ENCODE results near the gene NF1. TPM values are rescaled to one million over a fixed set of nuclear protein-coding genes. Genes with fewer than 3 reads are reported as not detected.
"Not testable (repeated sequence)": the region's sequence is repeated elsewhere in the genome, so short reads cannot be mapped to it uniquely, and the experiment has no call there.

The NF1 gene
- total RNA-seq, 2 experiments from 2014 or later, result 22.1 to 26.2 TPM

DNA sequence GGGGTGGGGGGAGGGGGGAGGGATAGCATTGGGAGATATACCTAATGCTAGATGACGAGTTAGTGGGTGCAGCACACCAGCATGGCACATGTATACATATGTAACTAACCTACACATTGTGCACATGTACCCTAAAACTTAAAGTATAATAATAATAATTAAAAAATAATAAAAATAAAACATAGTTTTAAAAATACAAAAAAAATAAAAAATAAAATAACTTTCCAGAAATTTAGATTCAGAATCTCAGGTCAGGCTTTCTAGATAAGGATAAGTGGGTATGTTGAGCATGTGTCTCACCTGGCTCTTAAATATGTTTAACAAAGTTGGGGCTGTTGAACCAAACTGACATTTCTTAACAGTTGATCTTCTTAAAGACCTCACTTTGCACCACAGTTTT, 193.2 kb downstream of the NF1 start:
- H3K9me3 Mint-ChIP-seq (ENCODE audit: low read depth); H3K27ac Mint-ChIP-seq; ATAC-seq; DNase-seq; H3K4me3 Mint-ChIP-seq; CTCF ChIA-PET; intact Hi-C loops (cut with DNase I, micrococcal nuclease); H3K36me3 Mint-ChIP-seq (ENCODE audit: low read depth); H3K27me3 Mint-ChIP-seq: not testable (repeated sequence)
- POLR2A ChIA-PET, result interaction anchor here (0.6 kb wide), 1 partner anchor 534 kb away, joined by 6 read pairs; no protein-coding TSS in a partner anchor
- peaks cover 19% of the 10 kb centered on the region for H3K4me1 Mint-ChIP-seq

DNA sequence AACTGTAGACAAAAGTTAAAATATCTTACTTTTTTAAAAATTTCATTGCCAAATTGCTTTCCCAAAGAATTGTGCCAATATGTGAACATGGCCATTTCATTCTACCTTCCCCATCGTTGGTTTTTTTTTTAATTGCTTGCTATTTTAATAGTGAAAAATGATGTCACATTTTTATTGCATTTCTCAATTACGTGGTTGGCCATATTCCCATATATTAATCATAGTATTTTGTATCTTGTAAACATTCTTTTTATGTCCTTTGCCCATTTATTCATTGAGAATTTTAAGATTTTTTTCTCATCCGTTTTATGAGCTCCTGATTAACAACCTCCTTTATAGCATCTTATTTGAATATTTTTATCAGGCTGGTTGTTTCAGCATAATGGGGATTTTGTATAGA, 195.0 kb downstream of the NF1 start:
- no peak overlapping the region for H3K4me3 Mint-ChIP-seq
- no peak for ATAC-seq
- H3K27ac Mint-ChIP-seq, result no peak overlapping the region
- POLR2A ChIA-PET, result no interaction called here
- no peaks in the 10 kb centered on the region for H3K9me3 Mint-ChIP-seq (ENCODE audit: low read depth)
- intact Hi-C loops (cut with DNase I, micrococcal nuclease), result loop anchor here in 1 of 2 experiments (2.0 kb wide), 1 partner anchor 15 kb away; no protein-coding TSS in a partner anchor
- CTCF ChIA-PET, result interaction anchor here (0.9 kb wide), 1 partner anchor 24 kb away, joined by 4 read pairs; no protein-coding TSS in a partner anchor
- H3K27me3 Mint-ChIP-seq, result no peaks in the 10 kb centered on the region
- peaks cover 5% of the 10 kb centered on the region for H3K36me3 Mint-ChIP-seq (ENCODE audit: low read depth)
- DNase-seq, result no peak
- peaks cover 19% of the 10 kb centered on the region for H3K4me1 Mint-ChIP-seq

DNA sequence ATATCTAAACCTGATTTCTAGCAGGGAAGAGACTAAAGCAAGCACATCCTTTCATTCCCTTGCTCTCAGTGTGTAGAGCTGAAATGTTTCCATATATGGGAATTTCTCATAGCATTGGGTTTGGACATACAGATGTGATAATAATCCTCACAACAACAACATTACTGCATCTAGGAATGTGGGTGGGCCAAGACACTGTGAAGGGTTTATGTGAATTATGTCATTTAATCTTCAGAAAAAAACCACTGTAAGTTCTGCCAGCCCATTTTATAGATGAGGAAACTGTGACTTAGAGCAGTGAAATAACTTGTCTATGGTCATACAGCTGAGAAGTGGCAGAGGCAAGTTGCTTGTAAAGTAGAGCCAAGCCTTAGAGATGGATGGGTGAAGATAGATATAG, 197.0 kb downstream of the NF1 start:
- ATAC-seq, result no peak
- intact Hi-C loops (cut with DNase I, micrococcal nuclease), result loop anchor here in 1 of 2 experiments (2.0 kb wide), 1 partner anchor 13 kb away; no protein-coding TSS in a partner anchor
- ChIA-PET POLR2A (no interaction called here), CTCF (interaction anchor here (0.6 kb wide), 1 partner anchor 25 kb away, joined by 3 read pairs; no protein-coding TSS in a partner anchor)
- H3K4me1 Mint-ChIP-seq, result peaks cover 17% of the 10 kb centered on the region
- no peaks in the 10 kb centered on the region for H3K27me3 Mint-ChIP-seq
- H3K27ac Mint-ChIP-seq, result no peak overlapping the region
- DNase-seq, result no peak
- H3K4me3 Mint-ChIP-seq, result no peak overlapping the region
- H3K36me3 Mint-ChIP-seq (ENCODE audit: low read depth), result peaks cover 5% of the 10 kb centered on the region
- H3K9me3 Mint-ChIP-seq (ENCODE audit: low read depth), result no peaks in the 10 kb centered on the region

GRCh38 chr17:31293581-31293980, 198.8 kb downstream of the NF1 start:
- ATAC-seq (no peak), DNase-seq (no peak)
- CTCF ChIA-PET, result interaction anchor here (0.6 kb wide), 1 partner anchor 76 kb away, joined by 3 read pairs; no protein-coding TSS in a partner anchor
- peaks cover 11% of the 10 kb centered on the region for H3K4me1 Mint-ChIP-seq
- H3K27ac Mint-ChIP-seq, result no peak overlapping the region
- intact Hi-C loops (cut with DNase I, micrococcal nuclease), result no loop called here
- no peaks in the 10 kb centered on the region for H3K27me3 Mint-ChIP-seq
- H3K9me3 Mint-ChIP-seq (ENCODE audit: low read depth), result no peaks in the 10 kb centered on the region
- POLR2A ChIA-PET, result no interaction called here
- H3K36me3 Mint-ChIP-seq (ENCODE audit: low read depth), result peaks cover 2% of the 10 kb centered on the region
- H3K4me3 Mint-ChIP-seq, result no peak overlapping the region

GRCh38 chr17:31294231-31294630, 199.5 kb downstream of the NF1 start:
- CTCF ChIA-PET, result interaction anchor here (0.6 kb wide), 3 partner anchors 76 to 1463 kb away, joined by 3 read pairs; no protein-coding TSS in a partner anchor

DNA sequence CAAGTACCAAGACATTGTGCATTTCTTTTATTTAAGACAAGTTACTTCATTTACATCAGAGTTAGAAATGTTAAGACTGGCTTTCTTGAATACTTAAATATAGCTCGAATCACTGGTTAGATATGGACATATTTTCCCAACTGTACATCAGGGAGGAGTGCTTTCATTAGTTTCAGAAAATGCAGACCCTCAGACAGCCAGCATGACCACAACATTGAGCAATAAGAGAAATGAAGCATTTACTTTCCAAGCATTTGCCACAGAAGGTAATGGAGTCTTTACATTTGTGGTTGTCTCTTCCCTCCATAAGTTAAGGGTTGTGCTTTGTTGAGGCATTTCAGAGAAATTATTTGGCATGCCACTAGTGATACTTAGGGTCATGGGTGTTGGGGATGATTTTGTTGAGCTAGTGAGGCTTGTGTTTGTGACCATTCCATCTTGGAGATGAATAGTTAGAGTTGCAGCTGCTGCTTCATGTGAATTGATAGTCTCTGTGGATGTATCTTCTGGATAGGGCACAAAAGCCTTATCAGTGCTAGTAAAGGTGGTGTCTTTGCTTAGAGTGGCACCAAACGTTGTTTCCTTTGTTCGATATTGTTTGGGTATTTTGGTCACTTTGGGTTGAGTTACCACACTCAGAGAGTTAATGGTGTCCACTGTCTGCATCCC, 200.2 kb downstream of the NF1 start:
- H3K4me1 Mint-ChIP-seq, result peaks cover 10% of the 10 kb centered on the region
- peaks cover 2% of the 10 kb centered on the region for H3K36me3 Mint-ChIP-seq (ENCODE audit: low read depth)
- ATAC-seq (no peak), DNase-seq (no peak)
- no peak overlapping the region for H3K4me3 Mint-ChIP-seq
- ChIA-PET POLR2A (no interaction called here), CTCF (interaction anchor here (1.0 kb wide), 1 partner anchor 326 kb away, joined by 3 read pairs; no protein-coding TSS in a partner anchor)
- H3K9me3 Mint-ChIP-seq (ENCODE audit: low read depth), result no peaks in the 10 kb centered on the region
- intact Hi-C loops (cut with DNase I, micrococcal nuclease), result no loop called here
- no peaks in the 10 kb centered on the region for H3K27me3 Mint-ChIP-seq
- no peak overlapping the region for H3K27ac Mint-ChIP-seq

More at GRCh38 chr17:31294231-31294630, 199.5 kb downstream of the NF1 start:
- no peaks in the 10 kb centered on the region for H3K9me3 Mint-ChIP-seq (ENCODE audit: low read depth)
- peaks cover 2% of the 10 kb centered on the region for H3K36me3 Mint-ChIP-seq (ENCODE audit: low read depth)
- ATAC-seq (no peak), DNase-seq (no peak)
- peaks cover 5% of the 10 kb centered on the region for H3K4me1 Mint-ChIP-seq
- no peak overlapping the region for H3K4me3 Mint-ChIP-seq
- POLR2A ChIA-PET, result no interaction called here
- no peak overlapping the region for H3K27ac Mint-ChIP-seq
- intact Hi-C loops (cut with DNase I, micrococcal nuclease), result no loop called here
- no peaks in the 10 kb centered on the region for H3K27me3 Mint-ChIP-seq

DNA sequence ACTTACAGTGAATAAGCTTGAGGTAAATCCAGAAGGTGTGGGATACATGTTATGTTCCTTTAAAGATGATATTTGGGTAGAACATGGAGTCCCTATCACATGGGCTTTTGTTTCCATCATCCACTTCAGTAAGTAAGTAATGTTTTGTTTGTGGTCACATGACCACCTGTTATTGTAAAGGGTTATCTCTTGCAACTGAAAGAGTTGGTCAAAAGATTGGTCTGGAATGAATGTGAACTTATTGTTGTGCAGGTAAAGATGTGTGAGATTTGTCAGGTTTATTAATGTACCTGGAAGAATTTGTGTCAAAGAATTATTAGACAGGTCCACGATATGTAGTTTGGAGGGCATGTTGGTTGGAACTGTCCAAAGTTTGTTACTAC, 200.7 kb downstream of the NF1 start:
- H3K9me3 Mint-ChIP-seq (ENCODE audit: low read depth), result no peaks in the 10 kb centered on the region
- H3K4me1 Mint-ChIP-seq, result peaks cover 9% of the 10 kb centered on the region
- CTCF ChIA-PET, result interaction anchor here (1.0 kb wide), 1 partner anchor 327 kb away, joined by 3 read pairs; no protein-coding TSS in a partner anchor
- no peak overlapping the region for H3K4me3 Mint-ChIP-seq
- intact Hi-C loops (cut with DNase I, micrococcal nuclease), result no loop called here
- no peak for ATAC-seq
- H3K27me3 Mint-ChIP-seq, result no peaks in the 10 kb centered on the region
- POLR2A ChIA-PET, result no interaction called here
- H3K27ac Mint-ChIP-seq, result no peak overlapping the region
- no peak for DNase-seq
- no peaks in the 10 kb centered on the region for H3K36me3 Mint-ChIP-seq (ENCODE audit: low read depth)

DNA sequence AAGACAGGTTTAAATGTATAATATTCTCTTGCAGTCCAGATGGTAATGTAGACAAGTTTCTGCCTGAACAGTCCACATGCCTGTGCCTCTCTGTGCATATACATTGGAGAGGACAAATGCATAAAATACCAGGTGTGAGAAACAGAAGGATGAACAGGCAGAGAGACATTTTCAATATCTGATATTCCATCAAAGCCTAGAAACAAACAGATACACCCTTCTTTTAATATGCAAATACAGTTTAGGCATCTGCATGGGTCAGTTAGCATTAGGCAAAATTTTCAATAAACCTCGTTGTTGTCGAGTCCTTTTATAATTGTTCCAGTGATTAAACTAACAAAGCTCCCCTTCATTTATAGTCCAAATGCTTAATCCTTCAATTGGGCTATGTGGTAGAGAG, 201.4 kb downstream of the NF1 start:
- H3K4me3 Mint-ChIP-seq, result no peak overlapping the region
- H3K27me3 Mint-ChIP-seq, result no peaks in the 10 kb centered on the region
- POLR2A ChIA-PET, result no interaction called here
- ATAC-seq (no peak), DNase-seq (no peak)
- intact Hi-C loops (cut with DNase I, micrococcal nuclease), result no loop called here
- H3K9me3 Mint-ChIP-seq (ENCODE audit: low read depth), result no peaks in the 10 kb centered on the region
- H3K4me1 Mint-ChIP-seq, result peaks cover 11% of the 10 kb centered on the region
- no peak overlapping the region for H3K27ac Mint-ChIP-seq
- H3K36me3 Mint-ChIP-seq (ENCODE audit: low read depth), result peaks cover under 1% of the 10 kb centered on the region
- CTCF ChIA-PET, result no interaction called here

- POLR2A ChIA-PET, result no interaction called here
- Mint-ChIP-seq H3K9me3 (ENCODE audit: low read depth) (no peaks in the 10 kb centered on the region), H3K36me3 (ENCODE audit: low read depth) (peaks cover 2% of the 10 kb centered on the region), H3K4me1 (peaks cover 19% of the 10 kb centered on the region), H3K27ac (no peak within 1 kb of the TSS), H3K4me3 (no peak within 1 kb of the TSS), H3K27me3 (no peaks in the 10 kb centered on the region)
- DNase-seq, result no peak
- intact Hi-C loops (cut with DNase I, micrococcal nuclease), result no loop called here
- CTCF ChIA-PET, result no interaction called here
- ATAC-seq, result no peak
Observed at GRCh38 chr17:31297090-31297489, 202.3 kb downstream of the NF1 start, which contains the start of gene OMG. Gene OMG (minus strand): TSS chr17:31297239. CDS start chr17:31296331, 908 bp downstream.

DNA sequence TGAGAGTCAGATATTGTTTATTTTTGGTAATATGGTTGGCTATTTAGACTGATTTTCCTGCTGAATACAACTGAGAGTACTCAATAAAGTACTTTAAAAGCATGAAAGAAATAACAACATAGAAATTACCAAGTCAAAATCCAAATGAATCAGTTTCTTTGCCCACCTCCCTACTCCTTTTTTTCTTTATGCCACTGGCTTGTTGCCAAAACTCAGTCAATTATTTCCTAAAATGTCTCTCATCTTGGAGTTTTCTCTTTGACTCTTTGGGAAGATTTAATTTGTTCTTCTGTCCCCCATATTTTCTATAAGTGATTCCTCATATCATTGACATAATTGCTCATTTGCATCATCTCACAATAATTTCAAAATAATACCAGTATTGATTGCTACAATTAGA, 204.8 kb downstream of the NF1 start:
- Mint-ChIP-seq H3K4me1 (peaks cover 33% of the 10 kb centered on the region), H3K36me3 (ENCODE audit: low read depth) (peaks cover 22% of the 10 kb centered on the region), H3K27me3 (no peaks in the 10 kb centered on the region), H3K4me3 (no peak overlapping the region), H3K27ac (no peak overlapping the region), H3K9me3 (ENCODE audit: low read depth) (peaks cover 3% of the 10 kb centered on the region)
- ChIA-PET POLR2A (no interaction called here), CTCF (no interaction called here)
- no peak for DNase-seq
- no peak for ATAC-seq
- intact Hi-C loops (cut with DNase I, micrococcal nuclease), result no loop called here

GRCh38 chr17:31307640-31308039, 212.9 kb downstream of the NF1 start:
- Mint-ChIP-seq H3K4me1 (peaks cover 66% of the 10 kb centered on the region), H3K27me3 (no peaks in the 10 kb centered on the region), H3K27ac (peak overlapping the region; percentile 96), H3K9me3 (ENCODE audit: low read depth) (peaks cover 9% of the 10 kb centered on the region), H3K36me3 (ENCODE audit: low read depth) (peaks cover 42% of the 10 kb centered on the region), H3K4me3 (peak overlapping the region; percentile 79)
- CTCF ChIA-PET, result interaction anchor here (3.2 kb wide), 1 partner anchor 11 kb away, joined by 15 read pairs; no protein-coding TSS in a partner anchor
- ATAC-seq (peak; percentile 19), DNase-seq (no peak)
- intact Hi-C loops (cut with DNase I, micrococcal nuclease), result loop anchor here in 1 of 2 experiments (1.0 kb wide), 1 partner anchor 14 kb away; the partner anchor contains the start of gene EVI2A
- POLR2A ChIA-PET, result no interaction called here

Measured in activated CD4-positive, alpha-beta T cell treated with anti-CD3 and anti-CD28 coated beads for 36 hours (primary cell).